HG03159 (cell line): ENCODE data around the gene CACNG4.
"Not testable (repeated sequence)": the region's sequence is repeated elsewhere in the genome, so short reads cannot be mapped to it uniquely, and the experiment has no call there.

Source experiments
- ATAC-seq: cut with Tn5 transposase; IDR thresholded peaks from one replicate; pipeline ENCODE4 v1.9.1; 2021; ENCODE audit warnings: mild to moderate bottlenecking, moderate library complexity; ENCODE audit not compliant: unreplicated experiment

The CACNG4 gene

GRCh38 chr17:66963521-66963908 lies 992 bp upstream of the CACNG4 start:
- ATAC-seq, result no peak

GRCh38 chr17:66964930-66965800 lies 658 bp downstream of the CACNG4 start:
- ATAC-seq, result no peak

GRCh38 chr17:66965801-66966262 lies 1.3 kb downstream of the CACNG4 start:
- no peak for ATAC-seq

- no peak for ATAC-seq
Observed at GRCh38 chr17:66966298-66966697, 1.8 kb downstream of the CACNG4 start.

GRCh38 chr17:66966704-66967418 lies 2.4 kb downstream of the CACNG4 start:
- ATAC-seq, result no peak

GRCh38 chr17:66967837-66968543 lies 3.5 kb downstream of the CACNG4 start:
- no peak for ATAC-seq

- ATAC-seq, result no peak
Observed at GRCh38 chr17:66968916-66969315, 4.4 kb downstream of the CACNG4 start.

GRCh38 chr17:66970140-66970539 lies 5.6 kb downstream of the CACNG4 start:
- no peak for ATAC-seq

- no peak for ATAC-seq
Observed at GRCh38 chr17:66970797-66971196, 6.3 kb downstream of the CACNG4 start.

- ATAC-seq, result no peak
Observed at GRCh38 chr17:66971264-66971663, 6.8 kb downstream of the CACNG4 start.

- ATAC-seq, result no peak
Observed at GRCh38 chr17:66971730-66972441, 7.4 kb downstream of the CACNG4 start.

- ATAC-seq, result not testable (repeated sequence)
Observed at GRCh38 chr17:66972442-66972830, 7.9 kb downstream of the CACNG4 start.

- ATAC-seq, result no peak
Observed at GRCh38 chr17:66975188-66975587, 10.7 kb downstream of the CACNG4 start.

GRCh38 chr17:66975614-66976378 lies 11.3 kb downstream of the CACNG4 start:
- no peak for ATAC-seq

- no peak for ATAC-seq
Observed at GRCh38 chr17:66976379-66976663, 11.8 kb downstream of the CACNG4 start.

- ATAC-seq, result no peak
Observed at GRCh38 chr17:66976781-66977201, 12.3 kb downstream of the CACNG4 start.

GRCh38 chr17:66978514-66979061 lies 14.1 kb downstream of the CACNG4 start:
- ATAC-seq, result no peak

- ATAC-seq, result no peak
Observed at GRCh38 chr17:66980896-66981295, 16.4 kb downstream of the CACNG4 start.

- ATAC-seq, result no peak
Observed at GRCh38 chr17:66981983-66982508, 17.5 kb downstream of the CACNG4 start.
